Fibroblast of lung (primary cell): Measurements from ENCODE around the gene VPS13D.

Source experiments
- CTCF ChIP-seq, 2 donors: IDR thresholded peaks in 1 of 2; conservative IDR thresholded peaks in 1 of 2; 1 replicate in 1 of 2; 2 replicates in 1 of 2; pipeline ENCODE4 v1.5.1; 2011 to 2012; ENCODE audit warnings: low read length in 2 of 2, control low read depth in 1 of 2, inconsistent platforms in 1 of 2, low read depth in 1 of 2, mild to moderate bottlenecking in 1 of 2
- EZH2 ChIP-seq: IDR thresholded peaks from 2 replicates; pipeline ENCODE4 v1.5.1; 2012; ENCODE audit warnings: low read length, control low read depth, mild to moderate bottlenecking; ENCODE audit errors: missing control alignments

GRCh38 chr1:12340544-12340930 lies 110.7 kb downstream of the VPS13D start:
- TF ChIP-seq EZH2 (no peak), CTCF (conservative IDR thresholded peaks at IDR 0.05 in 1 of 2, IDR thresholded peaks at IDR 0.05 in 1 of 2; ENCODE audit: low read depth in 1 of 2, low read length in 2 of 2) (no peak)
